HAP-1 (cell line): ENCODE measurements around the gene MT2A.

ENCODE experiments used
- DNase-seq, 2 experiments: peaks; one replicate each; pipeline ENCODE4 v3.0.0-alpha.2; 2016 to 2020; ENCODE audit warnings: low spot score in 2 of 2
- H3K27me3 ChIP-seq: fragments of 250-450 bp; sonication (Bioruptor Pico); 2 replicates; pipeline ENCODE4 v1.5.1; 2020; ENCODE audit warnings: low read depth, mild to moderate bottlenecking, moderate library complexity
- H3K36me3 ChIP-seq: fragments of 250-450 bp; sonication (Bioruptor Pico); replicated peaks from 2 replicates; pipeline ENCODE4 v1.5.1; 2020; ENCODE audit warnings: mild to moderate bottlenecking
- H3K4me1 ChIP-seq: fragments of 250-450 bp; sonication (Bioruptor Pico); 2 replicates; pipeline ENCODE4 v1.5.1; 2020; ENCODE audit warnings: mild to moderate bottlenecking
- H3K4me3 ChIP-seq: fragments of 250-450 bp; sonication (Bioruptor Pico); 2 replicates; pipeline ENCODE4 v1.5.1; 2020; ENCODE audit warnings: mild to moderate bottlenecking, moderate library complexity
- H3K9me3 ChIP-seq: fragments of 250-450 bp; sonication (Bioruptor Pico); 2 replicates; pipeline ENCODE4 v1.5.1; 2020; ENCODE audit warnings: mild to moderate bottlenecking, moderate library complexity
- in situ Hi-C: fragments of 300-500 bp; cut with MboI; formaldehyde crosslinking; loops from 3 replicates; pipeline ENCODE4 v1.14.3; 2020; ENCODE audit warnings: low sequenced_read_pairs, inconsistent platforms, mixed read lengths

The MT2A gene

DNA sequence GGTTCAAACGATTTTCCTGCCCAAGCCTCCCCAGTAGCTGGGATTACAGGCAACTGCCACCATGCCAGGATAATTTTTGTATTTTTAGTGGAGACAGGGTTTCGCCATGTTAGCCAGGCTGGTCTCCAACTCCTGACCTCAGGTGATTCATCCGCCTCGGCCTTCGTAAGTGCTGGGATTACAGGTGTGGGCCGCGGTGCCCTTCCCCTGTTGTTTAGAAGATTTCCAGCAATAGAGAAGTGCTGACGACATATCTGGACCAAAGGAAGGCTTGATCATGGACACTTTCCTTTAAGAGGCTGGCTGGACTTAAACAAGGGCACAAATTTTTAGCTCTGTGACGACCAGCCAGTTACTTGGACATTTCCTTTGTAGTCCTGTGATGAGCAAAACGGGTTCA is 22.8 kb downstream of the MT2A start:
- no peaks in the 10 kb centered on the region for H3K9me3 ChIP-seq
- H3K36me3 ChIP-seq = no peaks in the 10 kb centered on the region
- no peaks in the 10 kb centered on the region for H3K27me3 ChIP-seq
- H3K4me3 ChIP-seq = no peak overlapping the region
- in situ Hi-C loops = no loop called here
- DNase-seq = no peak
- H3K4me1 ChIP-seq = peaks cover 23% of the 10 kb centered on the region

GRCh38 chr16:56631832-56632155 is 23.4 kb downstream of the MT2A start:
- Histone ChIP-seq H3K36me3 (no peaks in the 10 kb centered on the region), H3K4me3 (peak overlapping the region; percentile 36), H3K4me1 (peaks cover 23% of the 10 kb centered on the region), H3K27me3 (no peaks in the 10 kb centered on the region), H3K9me3 (no peaks in the 10 kb centered on the region)
- in situ Hi-C loops = no loop called here
- no peak for DNase-seq

DNA sequence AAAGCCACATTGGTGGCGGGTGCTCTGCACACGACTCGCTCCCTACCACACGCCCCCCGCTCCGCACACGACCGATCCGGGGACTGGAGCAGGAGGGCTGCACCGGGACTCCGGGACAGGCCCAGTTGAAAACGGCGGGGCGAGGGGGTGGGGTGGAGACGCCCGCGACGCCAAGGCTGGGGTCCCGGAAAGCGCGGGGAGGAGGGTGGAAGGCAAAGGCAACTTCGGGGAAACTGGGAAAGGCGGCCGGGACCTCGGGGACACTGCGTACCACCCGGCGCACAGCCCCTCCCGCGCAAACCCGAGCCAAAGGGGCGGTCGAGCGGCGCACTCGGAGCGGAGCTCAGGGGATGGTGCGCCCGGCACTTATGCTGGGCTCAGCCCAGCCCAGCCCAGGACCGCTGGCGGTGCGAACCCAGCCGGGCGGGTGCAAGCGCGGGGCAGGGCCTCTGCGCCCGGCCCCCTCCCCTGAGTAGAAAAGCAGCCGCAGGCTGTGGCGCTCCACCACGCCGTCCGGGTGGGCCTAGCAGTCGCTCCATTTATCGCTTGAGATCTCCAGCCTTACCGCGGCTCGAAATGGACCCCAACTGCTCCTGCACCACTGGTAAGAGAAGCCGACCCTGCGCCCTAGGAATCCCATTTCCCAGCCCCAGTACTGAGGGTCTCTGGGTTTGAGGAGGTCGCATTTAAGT is 23.9 kb downstream of the MT2A start, which contains the start of gene MT1M:
Gene MT1M, plus strand, starts transcription at position 504 of the 692 bp plus-strand sequence. Its CDS starts 73 bp downstream, at position 577.
- no peaks in the 10 kb centered on the region for H3K36me3 ChIP-seq
- H3K4me3 ChIP-seq = peak within 1 kb of the TSS; percentile 36
- in situ Hi-C loops = no loop called here
- no peaks in the 10 kb centered on the region for H3K27me3 ChIP-seq
- no peaks in the 10 kb centered on the region for H3K9me3 ChIP-seq
- peak; percentile 54 to 71 for DNase-seq
- H3K4me1 ChIP-seq = peaks cover 18% of the 10 kb centered on the region

- H3K4me1 ChIP-seq = peaks cover 16% of the 10 kb centered on the region
- H3K4me3 ChIP-seq = peak overlapping the region; percentile 36
- H3K9me3 ChIP-seq = no peaks in the 10 kb centered on the region
- no peaks in the 10 kb centered on the region for H3K27me3 ChIP-seq
- in situ Hi-C loops = no loop called here
- H3K36me3 ChIP-seq = no peaks in the 10 kb centered on the region
- no peak for DNase-seq
Measured at GRCh38 chr16:56632848-56633365, 24.5 kb downstream of the MT2A start.

- Histone ChIP-seq H3K27me3 (no peaks in the 10 kb centered on the region), H3K4me3 (no peak overlapping the region)
- in situ Hi-C loops = no loop called here
Measured at GRCh38 chr16:56633535-56633934, 25.2 kb downstream of the MT2A start.

GRCh38 chr16:56634715-56635440 is 26.5 kb downstream of the MT2A start:
- no peaks in the 10 kb centered on the region for H3K36me3 ChIP-seq
- H3K27me3 ChIP-seq = no peaks in the 10 kb centered on the region
- in situ Hi-C loops = no loop called here
- peaks cover 16% of the 10 kb centered on the region for H3K4me1 ChIP-seq
- DNase-seq = no peak
- no peaks in the 10 kb centered on the region for H3K9me3 ChIP-seq
- no peak overlapping the region for H3K4me3 ChIP-seq

More at GRCh38 chr16:56633535-56633934, 25.2 kb downstream of the MT2A start:
- H3K36me3 ChIP-seq = no peaks in the 10 kb centered on the region
- DNase-seq = no peak
- peaks cover 16% of the 10 kb centered on the region for H3K4me1 ChIP-seq
- H3K9me3 ChIP-seq = no peaks in the 10 kb centered on the region

DNA sequence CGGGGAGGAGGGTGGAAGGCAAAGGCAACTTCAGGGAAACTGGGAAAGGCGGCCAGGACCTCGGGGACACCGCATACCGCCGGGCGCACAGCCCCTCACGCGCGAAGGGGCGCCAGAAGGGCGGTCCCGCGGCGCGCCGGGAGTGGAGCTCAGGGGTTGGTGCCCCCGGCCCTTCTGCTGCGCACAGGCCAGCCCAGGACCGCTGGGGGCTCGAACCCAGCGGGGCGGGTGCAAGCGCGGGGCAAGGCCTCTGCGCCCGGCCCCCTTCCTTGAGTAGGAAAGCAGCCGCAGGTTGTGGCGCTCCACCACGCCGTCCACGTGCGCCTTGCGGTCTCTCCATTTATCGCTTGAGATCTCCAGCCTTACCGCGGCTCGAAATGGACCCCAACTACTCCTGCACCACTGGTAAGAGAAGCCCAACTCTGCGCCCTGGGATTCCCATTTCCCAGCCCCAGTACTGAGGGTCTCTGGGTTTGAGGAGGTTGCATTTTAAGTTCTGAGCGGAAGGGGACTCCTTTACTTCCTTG is 27.1 kb downstream of the MT2A start:
- H3K36me3 ChIP-seq = no peaks in the 10 kb centered on the region
- H3K4me1 ChIP-seq = peaks cover 16% of the 10 kb centered on the region
- no peaks in the 10 kb centered on the region for H3K9me3 ChIP-seq
- no peak overlapping the region for H3K4me3 ChIP-seq
- no peaks in the 10 kb centered on the region for H3K27me3 ChIP-seq
- in situ Hi-C loops = no loop called here
- no peak for DNase-seq

- in situ Hi-C loops = no loop called here
- H3K4me1 ChIP-seq = peaks cover 11% of the 10 kb centered on the region
- no peak overlapping the region for H3K4me3 ChIP-seq
- no peaks in the 10 kb centered on the region for H3K9me3 ChIP-seq
- H3K27me3 ChIP-seq = no peaks in the 10 kb centered on the region
- H3K36me3 ChIP-seq = no peaks in the 10 kb centered on the region
- DNase-seq = no peak
Measured at GRCh38 chr16:56636616-56637413, 28.4 kb downstream of the MT2A start.

- no peaks in the 10 kb centered on the region for H3K27me3 ChIP-seq
- no peaks in the 10 kb centered on the region for H3K9me3 ChIP-seq
- in situ Hi-C loops = no loop called here
- H3K36me3 ChIP-seq = no peaks in the 10 kb centered on the region
- no peaks in the 10 kb centered on the region for H3K4me1 ChIP-seq
- DNase-seq = no peak
- no peak within 1 kb of the TSS for H3K4me3 ChIP-seq
Measured at GRCh38 chr16:56637814-56638750, 29.7 kb downstream of the MT2A start, which contains the start of gene MT1A. Gene MT1A, plus strand, starts transcription at chr16:56638666. Its CDS starts 73 bp downstream, at chr16:56638739.

GRCh38 chr16:56639045-56639444 is 30.7 kb downstream of the MT2A start:
- H3K27me3 ChIP-seq = no peaks in the 10 kb centered on the region
- H3K9me3 ChIP-seq = no peaks in the 10 kb centered on the region
- no peak overlapping the region for H3K4me3 ChIP-seq
- no peak for DNase-seq
- no peaks in the 10 kb centered on the region for H3K36me3 ChIP-seq
- H3K4me1 ChIP-seq = no peaks in the 10 kb centered on the region
- in situ Hi-C loops = no loop called here

GRCh38 chr16:56640076-56640475 is 31.7 kb downstream of the MT2A start:
- Histone ChIP-seq H3K27me3 (no peaks in the 10 kb centered on the region), H3K36me3 (no peaks in the 10 kb centered on the region), H3K4me1 (no peaks in the 10 kb centered on the region), H3K9me3 (no peaks in the 10 kb centered on the region), H3K4me3 (no peak overlapping the region)
- no peak for DNase-seq
- in situ Hi-C loops = no loop called here

- Histone ChIP-seq H3K27me3 (no peaks in the 10 kb centered on the region), H3K36me3 (no peaks in the 10 kb centered on the region), H3K9me3 (no peaks in the 10 kb centered on the region), H3K4me3 (no peak overlapping the region), H3K4me1 (no peaks in the 10 kb centered on the region)
- in situ Hi-C loops = no loop called here
- DNase-seq = no peak
Measured at GRCh38 chr16:56641166-56641565, 32.8 kb downstream of the MT2A start.
